Upper lobe of left lung (tissue), 4 donors: Measurements from ENCODE around the gene UPK1B.

Experiments
- POLR2A ChIP-seq, 4 donors: fragments of 450-650 bp; IDR thresholded peaks; one replicate each; pipeline ENCODE4 v1.5.1; 2016 to 2017; ENCODE audit warnings: antibody characterized with exemption in 4 of 4, mild to moderate bottlenecking in 2 of 4
- POLR2AphosphoS5 ChIP-seq, 2 donors: sonication (generic); formaldehyde crosslinking; IDR thresholded peaks; one replicate each; pipeline ENCODE4 v1.5.1; 2017; ENCODE audit warnings: antibody characterized with exemption in 2 of 2

- TF ChIP-seq POLR2AphosphoS5 (IDR thresholded peaks at IDR 0.05) (no peak), POLR2A (IDR thresholded peaks at IDR 0.05) (no peak)
Measured at GRCh38 chr3:119161240-119161639, 12.2 kb upstream of the UPK1B start.
